SK-N-SH treated with all-trans-retinoic acid at 6 μM for 48 hours (cell line): ENCODE data around the gene SLC12A7.

Source experiments
- ARNTL ChIP-seq: fragments of 450-650 bp; formaldehyde crosslinking; IDR thresholded peaks from 2 replicates; pipeline ENCODE4 v1.5.0; 2020; ENCODE audit warnings: low read depth, mild to moderate bottlenecking, moderate library complexity, borderline replicate concordance
- CREB5 ChIP-seq: fragments of 250-450 bp; sonication (Bioruptor Pico); IDR thresholded peaks from 2 replicates; pipeline ENCODE4 v1.5.1; 2020; ENCODE audit warnings: low read depth, mild to moderate bottlenecking, moderate library complexity
- GLIS3 ChIP-seq: fragments of 250-450 bp; sonication (Bioruptor Pico); IDR thresholded peaks from 2 replicates; pipeline ENCODE4 v1.5.0; 2020; ENCODE audit warnings: mild to moderate bottlenecking, moderate library complexity

DNA sequence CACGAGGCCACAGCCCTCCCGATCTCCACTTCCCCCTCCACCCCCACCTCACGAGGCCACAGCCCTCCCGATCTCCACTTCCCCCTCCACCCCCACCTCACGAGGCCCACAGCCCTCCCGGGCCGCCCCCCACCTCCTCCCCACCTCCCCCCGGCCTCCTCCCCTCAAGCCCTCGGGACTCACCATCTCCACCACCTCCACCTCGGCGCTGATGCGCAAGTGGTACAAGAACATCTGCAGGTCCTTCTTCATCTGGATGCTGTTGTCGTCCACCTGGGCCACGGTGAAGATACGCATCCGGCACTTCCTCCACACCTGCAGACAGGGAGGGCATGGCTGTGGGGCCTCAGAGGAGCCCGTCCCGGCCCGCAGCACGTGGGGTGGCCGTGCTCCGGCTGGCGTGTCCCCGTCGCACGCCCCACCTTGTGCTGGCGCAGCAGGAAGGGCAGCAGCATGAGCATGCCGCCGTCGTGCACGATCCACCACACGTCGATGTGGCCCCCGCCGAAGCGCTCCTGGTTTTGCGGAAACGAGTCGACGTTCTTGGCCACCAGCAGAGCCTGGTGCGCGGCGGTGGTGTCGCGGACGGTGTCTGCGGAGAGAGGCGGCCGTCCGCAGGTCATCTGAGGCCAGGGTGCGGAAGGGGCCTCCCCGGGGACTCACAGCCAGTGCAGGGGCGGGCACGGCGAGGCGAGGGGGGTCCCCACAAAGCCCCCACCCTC lies 48.0 kb downstream of the SLC12A7 start:
- TF ChIP-seq GLIS3 (CRISPR knock-in tag) (no peak), ARNTL (CRISPR knock-in tag) (no peak), CREB5 (CRISPR knock-in tag) (no peak)
